Stimulated activated CD4-positive, alpha-beta T cell treated with anti-CD3 and anti-CD28 coated beads, Interleukin-1b, Interleukin-23, amount 100 ng/mL, for 1 hour (primary cell): ENCODE results near the gene CLEC2L.

ENCODE experiments used
- DNase-seq, 2 donors: peaks; one replicate each; pipeline ENCODE4 v3.0.0-alpha.2; 2020; ENCODE audit warnings: low read depth in 2 of 2

CLEC2L gene

DNA sequence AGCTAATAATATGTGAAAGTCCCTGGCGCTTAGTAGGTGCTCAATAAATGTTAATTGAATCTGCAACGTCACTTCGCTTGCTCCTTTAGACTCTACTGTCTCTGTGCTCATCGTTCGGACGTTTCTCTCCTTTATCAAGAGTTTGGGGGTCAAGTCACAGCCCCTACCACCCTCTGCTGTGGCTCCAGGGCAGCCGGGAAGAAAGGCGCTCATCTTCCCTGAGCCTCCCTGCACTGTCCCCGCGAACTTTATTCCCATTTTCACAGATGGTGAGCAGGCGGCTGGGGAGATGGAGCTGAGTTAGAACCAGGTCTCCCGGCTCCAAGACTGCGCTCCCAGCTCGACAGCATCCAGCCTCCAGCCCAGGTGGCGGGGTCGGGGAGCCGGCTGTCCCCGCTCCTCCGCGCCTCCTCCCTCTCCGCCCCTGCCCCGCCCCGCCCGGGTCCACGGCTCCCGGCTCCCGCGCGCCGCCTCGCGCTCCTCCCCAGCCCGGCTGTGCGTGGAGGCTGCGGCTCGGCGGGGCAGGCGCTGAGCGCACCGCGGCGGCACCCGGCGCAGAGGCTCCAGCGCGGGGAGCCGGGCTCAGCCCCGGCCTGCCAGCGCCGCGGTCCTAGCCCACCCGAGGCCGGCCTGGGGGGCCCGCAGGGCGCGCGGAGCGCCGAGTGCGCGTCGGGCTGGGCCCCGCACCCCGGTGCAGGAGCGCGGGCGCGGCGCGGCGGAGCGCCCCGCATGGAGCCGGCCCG, at the start of gene CLEC2L:
Gene CLEC2L, plus strand, starts transcription at position 487 of the 743 bp plus-strand sequence. Its CDS starts 243 bp downstream, at position 730.
- no peak for DNase-seq

DNA sequence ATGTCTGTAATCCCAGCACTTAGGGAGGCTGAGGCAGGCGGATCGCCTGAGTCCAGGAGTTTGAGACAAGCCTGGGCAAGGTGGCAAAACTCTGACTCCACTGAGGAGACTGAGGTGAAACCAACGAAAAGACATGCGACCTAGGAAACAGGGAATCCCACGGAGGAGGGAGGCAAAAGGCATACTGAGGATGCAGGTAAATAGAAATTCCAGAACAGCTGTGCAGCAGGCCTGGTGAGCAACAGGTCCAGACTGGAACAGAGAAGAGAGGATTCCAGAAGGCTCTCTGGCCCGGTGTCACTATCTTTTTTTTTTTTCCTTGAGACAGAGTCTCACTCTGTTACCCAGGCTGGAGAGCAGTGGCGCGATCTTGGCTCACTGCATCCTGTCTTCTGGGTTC, 47.3 kb upstream of the CLEC2L start:
- DNase-seq = no peak

DNA sequence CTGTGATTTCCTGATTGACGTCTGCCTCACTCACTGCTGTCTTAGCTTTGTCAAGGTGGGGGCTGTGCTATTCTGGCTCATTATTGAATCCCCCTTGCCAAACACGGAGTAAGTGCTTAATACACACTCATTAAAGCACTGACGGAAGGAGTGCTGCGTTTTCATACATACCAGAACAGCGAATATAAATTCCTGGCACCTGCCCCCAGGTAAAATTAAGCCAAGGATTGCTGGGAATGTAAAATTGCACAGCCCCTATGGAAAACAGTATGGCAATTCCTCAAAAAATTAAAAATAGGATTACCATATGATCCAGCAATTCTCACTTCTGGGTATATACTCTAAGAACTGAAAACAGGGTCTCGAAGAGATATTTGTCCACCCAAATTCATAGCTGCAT, 46.6 kb upstream of the CLEC2L start:
- no peak for DNase-seq

DNA sequence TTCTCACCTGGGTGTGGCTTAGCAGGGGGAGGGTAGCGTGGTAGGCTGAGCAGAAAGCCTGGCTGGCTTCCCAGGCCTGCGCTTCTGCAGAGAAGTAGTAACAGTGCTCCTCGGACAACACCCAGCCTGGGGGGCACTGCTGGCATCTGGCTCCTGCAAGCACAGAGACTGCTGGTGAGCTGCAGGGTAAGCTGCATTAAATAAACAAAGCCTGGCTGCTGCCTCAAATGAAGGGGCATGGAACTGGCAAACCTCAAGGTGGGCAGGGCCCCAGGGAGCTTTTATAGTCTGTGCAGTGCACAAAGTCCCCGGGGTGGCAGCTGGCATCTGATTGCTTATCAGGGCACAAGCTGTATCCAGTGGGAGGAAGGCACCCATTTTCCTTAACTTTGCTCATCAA, 43.9 kb upstream of the CLEC2L start:
- DNase-seq = no peak

DNA sequence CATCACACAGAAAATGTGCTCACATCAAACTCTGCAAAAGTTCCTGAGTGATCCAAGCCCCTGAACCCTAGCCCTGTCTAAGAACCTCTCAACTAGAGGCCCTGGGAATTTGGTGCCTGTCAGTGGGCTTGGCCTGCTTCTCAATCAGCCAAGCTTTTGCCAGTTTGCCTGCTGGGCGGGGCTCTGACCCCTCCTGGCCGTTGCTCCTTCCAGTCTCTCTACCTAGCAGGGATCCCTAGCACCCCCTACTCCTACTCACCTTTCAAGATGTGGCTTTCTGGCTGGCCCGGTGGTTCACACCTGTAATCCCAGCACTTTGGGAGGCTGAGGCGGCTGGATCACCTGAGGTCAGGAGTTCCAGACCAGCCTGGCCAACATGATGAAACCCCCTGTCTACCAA, 42.1 kb upstream of the CLEC2L start:
- no peak for DNase-seq

DNA sequence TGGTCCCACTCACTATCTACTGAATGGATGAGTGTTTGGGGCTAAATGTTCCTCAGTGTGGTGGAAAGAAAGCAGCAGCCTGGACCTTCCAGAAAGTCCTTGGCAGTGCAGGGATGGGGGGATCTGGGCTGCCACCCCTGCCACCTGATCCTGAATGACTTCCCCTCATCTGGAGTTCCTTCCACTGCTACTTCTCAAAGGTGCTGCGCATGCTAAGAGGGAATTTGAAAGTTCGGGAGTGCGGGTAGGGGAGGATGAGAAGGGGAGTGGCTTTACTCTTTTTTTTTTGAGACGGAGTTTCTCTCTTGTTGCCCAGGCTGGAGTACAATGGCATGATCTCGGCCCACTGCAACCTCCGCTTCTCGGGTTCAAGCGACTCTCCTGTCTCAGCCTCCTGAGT, 41.4 kb upstream of the CLEC2L start:
- DNase-seq = no peak

DNA sequence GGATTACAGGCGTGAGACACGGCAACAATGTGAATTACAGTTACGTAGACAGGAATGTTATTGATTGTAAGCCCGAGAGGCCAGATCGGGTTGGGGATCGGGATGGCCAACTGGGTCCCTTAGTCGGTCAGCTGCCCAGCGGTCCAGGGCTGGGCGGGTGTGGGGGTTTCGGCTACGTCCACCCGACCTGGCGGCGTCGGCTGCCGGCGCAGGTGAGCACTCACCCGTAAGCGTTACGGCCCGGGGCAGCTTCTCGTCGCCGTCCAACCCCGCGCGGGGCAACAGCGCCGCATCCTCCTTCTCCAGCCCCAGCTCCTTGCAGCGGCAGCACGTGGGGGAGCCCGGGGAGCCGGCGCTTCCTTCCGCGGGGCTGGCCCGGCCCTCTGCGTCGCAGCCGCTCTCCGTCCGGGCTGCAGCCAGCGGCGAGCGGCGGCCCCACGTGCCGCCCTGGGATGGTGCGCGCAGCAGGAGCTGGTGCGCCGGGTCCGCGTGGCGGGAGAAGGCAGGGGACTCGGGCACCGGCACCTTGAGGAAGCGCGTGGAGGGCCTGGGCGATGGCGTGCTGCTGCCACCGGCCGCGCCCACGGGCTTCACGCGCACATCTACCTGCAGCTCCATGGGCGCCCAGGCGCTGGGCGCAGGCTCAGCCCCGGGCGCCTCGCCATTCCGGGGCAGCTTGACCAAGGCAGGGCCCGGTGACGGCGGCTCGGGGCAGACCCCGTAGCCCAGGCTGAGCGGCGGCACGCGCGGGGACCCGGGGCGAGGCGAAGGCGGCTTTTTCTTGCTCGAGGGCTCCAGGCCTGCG, 40.6 kb upstream of the CLEC2L start:
- DNase-seq = no peak

DNA sequence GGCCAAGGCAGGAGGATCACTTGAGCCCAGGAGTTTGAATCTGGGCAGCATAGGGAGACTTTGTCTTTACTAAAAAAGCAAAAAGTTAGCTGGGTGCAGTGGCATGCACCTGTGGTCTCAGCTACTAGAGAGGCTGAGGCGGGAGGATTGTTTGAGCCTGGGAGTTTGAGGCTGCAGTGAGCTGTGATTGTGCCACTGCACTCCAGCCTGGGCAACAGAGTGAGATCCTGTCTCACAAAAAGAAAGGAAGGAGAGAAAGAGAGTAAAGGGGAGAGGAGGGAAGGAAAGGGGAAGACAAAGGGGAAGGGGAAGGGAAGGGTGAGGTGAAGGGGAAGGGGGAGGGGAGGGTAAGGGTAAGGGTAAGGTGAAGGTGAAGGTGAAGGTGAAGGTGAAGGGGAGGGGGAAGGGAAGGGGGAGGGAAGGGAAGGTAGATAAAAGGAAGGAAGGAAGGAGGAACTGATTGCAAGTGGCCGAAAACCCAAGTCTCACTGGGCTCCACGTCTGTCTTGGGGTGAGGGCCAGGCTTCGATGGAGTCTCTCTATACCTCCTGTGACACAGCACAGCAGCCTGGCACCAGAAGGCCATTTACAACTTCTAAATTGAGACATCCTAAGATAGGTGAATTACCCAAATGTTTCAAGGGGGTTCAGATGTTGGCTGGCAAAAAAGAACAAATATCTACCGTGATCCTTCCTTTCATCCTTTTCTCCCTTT, 36.0 kb upstream of the CLEC2L start:
- DNase-seq = no peak

DNA sequence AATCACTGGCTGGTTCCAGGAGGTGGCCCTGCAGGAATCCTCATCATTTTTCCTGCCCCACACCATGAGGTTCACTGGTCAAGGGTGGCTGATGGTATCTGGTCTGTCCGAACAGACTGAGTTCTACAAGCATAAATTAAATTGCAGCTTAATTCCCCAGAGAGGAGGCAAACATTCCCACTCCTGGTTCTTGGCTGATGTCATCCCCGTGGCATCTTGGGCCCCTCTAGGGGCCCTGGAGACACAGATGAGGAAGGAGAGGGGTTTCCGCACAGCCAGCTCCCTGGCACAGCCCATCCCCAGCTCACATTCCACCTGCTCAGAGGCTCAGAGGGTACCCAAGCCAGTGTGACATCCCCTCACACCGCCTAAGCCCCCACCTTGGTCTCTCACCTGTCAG, 34.7 kb upstream of the CLEC2L start:
- no peak for DNase-seq

DNA sequence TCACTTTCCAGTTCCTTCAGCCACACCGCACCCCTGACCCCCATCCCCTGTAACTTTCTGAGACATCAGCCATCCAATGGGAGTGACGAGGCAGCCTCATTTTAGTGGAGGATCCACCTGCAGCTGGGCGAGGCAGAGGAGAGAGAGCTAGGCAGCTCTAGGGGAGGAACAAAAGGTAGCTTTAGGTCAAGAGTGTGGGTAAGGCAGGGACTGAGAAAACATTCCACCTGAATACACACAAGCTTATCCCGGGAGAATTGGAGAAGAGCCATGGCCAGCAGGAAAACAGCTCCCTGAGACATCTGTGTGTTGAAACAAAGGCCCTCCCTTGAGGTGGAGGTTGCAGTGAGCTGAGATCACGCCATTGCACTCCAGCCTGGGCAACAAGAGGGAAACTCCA, 33.4 kb upstream of the CLEC2L start:
- no peak for DNase-seq

DNA sequence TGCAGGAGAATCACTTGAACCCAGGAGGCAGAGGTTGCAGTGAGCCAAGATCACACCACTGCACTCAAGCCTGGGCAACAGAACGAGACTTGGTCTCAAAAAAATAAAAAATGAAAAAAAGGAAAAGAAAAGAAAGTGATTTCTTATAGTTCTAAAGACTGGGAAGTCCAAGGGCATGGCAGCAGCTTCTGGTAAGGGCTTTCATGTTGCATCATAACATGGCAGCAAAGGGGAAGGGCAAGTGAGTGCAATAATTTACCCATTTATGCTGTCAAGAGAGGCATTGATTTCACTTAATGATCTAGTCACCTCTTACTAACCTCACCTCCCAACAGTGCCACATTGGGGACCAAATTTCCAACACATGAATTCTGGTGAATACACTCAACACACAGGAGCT, 31.2 kb upstream of the CLEC2L start:
- DNase-seq = no peak

DNA sequence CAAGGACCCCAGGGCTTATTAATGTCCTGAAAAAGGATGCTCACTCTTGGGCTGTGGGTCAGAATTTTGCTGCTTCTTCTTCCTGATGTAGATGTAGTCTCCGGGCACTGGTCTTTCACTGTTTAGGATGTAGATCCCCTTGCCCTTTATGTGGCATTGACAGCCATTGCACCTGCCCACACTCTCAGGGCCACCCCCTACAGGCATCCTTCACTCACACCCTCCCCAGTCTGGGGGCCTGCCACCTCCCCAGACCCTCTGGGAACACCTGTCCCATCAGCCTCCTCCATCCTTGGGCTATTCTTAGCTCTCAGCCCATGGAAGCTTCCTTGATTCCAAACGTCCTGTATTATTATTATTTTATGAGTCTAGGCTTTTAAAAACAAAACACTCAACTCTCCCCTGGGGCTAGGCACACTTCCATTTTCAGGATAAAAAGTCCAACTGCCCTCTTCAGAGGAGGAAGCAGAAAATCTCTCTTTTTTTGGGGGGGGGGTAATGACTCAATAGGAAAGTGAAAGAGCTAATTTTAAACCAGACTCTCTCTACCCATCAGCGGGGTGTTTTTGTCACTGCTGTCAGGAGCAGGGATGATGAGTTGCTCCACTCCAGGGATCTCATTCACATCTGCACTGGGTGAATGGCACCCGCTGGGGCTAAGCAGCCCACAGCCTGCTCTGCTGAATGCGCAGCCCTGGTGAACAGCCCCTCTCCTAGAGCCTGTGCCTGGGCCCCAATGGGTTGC, 28.5 kb upstream of the CLEC2L start:
- DNase-seq = no peak

DNA sequence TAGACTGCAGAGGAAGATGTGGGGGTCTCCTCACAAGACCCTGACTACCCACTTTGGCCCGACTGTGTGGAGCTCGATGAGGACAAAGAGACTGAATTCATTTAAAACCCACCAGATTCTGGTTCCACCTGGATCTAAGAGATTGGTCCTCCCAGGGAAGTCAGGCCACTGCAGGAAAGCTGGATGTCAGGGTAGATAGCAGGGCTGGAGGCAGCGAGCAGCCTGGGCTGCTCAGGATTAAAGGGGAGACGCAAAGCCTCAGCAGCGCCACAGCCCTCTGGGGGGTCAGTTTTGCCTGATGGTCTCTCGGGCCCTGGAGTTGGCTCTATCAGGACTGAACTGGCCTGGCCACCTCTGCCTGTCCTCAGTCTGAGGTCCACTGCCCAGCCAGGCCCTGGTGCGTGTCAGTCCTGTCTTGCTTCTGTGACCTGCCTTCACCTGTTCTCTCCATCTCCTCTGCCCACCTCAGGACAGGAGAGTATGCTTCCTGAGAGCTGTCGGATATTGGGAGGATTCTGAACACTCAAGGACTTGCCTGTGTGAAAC, 27.8 kb upstream of the CLEC2L start:
- no peak for DNase-seq

DNA sequence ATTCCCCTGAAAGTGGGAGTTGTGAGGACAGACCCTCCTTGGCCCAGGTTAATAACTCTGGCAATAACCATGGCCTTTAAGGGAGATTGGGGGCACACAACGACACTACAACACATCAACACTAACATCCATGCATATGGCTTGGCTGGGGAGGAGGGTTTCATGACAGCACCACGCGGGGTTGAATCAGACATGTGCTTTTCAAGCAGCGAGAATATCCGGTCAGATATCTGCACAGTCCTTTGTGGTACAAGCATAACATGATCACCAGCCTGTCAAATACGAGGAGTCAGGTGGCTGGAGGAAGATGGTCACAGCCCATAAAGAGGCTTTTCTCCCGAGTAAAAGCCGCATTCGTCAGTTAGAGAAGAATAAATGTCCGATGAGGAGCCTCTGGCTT, 27.0 kb upstream of the CLEC2L start:
- no peak for DNase-seq

DNA sequence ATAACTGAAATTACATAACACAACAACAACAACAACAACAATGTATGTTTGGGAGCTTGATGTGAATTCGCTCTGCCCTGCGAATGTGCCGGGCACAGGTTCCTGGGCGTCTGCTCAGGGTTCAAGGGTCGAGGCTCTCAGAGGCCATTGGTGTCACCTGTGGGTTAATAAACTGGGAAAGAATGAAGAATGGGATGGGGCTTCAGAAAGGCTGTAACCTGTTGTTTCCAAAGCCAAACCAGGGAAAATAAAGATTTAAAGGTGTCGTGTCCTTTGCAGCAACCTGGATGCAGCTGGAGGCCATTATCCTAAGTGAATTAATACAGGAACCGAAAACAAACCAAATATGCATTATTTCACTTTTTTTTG, 22.7 kb upstream of the CLEC2L start:
- DNase-seq = no peak

DNA sequence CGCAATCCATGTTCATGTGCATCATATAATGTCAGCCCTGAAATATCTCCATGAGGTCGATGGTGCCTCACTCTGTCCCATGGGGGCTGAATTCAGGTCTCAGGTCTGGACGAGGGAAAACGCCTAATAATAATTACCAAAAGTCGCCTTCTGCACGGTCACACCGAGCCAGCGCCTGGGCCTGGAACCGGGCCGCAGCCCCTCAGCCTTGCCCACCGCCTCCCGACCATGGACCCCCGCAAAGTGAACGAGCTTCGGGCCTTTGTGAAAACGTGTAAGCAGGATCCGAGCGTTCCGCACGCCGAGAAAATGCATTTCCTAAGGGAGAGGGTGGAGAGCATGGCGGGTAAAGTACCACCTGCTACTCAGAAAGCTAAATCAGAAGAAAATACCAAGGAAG, 21.3 kb upstream of the CLEC2L start:
- DNase-seq = no peak

DNA sequence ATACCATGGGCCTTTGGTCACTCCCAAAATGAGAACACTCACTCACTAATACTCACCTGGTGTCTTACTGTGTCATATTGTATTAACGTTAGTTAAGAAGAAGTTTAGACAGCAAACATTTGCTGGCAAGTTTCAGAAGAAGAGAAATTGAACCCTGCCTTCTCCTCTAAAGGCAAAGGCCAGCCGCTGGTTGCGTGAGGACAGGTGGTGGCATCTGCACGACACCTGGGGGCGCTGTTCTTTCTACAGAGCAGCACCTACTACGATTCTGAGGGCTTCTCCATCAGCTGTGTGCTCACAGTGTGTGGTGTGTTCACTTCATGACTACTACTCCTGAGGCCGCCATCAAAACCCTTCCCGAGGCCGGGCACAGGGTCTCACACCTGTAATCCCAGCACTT, 17.9 kb upstream of the CLEC2L start:
- no peak for DNase-seq

DNA sequence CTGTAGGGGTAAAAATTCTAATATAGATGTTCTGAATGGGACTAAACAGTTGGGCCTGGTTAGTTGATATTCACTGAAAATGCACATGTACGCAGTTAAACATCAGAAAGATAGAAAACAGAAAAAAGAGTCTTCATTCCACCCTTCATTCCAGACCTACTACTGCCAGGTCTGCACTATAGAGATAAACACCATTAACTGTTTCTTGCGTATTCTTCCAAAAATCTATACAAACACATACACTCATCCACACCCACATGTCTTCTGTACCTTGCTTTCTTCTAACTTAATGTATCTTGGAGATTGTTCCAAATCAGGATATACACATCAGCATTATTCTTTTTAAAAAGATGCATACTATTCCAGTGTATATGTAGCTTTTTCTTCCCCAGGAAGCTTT, 13.9 kb upstream of the CLEC2L start:
- no peak for DNase-seq

DNA sequence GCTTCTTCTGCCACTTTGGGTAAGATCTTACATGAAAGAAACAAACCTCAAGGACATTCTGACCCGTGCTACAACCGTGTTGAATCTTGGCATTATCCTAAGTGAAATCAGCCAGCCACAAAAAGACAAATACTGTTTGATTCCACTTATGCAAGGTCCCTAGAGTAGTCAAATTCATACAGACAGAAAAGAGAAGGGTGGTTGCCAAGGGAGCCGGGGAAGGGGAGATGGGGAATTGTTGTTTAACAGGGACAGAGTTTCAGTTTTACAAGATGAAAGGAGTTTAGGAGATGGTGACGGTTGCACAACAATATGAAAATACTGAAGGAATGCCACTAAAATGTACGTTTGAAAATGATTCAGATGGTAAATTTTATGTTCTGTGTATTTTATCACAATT, 12.2 kb upstream of the CLEC2L start:
- DNase-seq = no peak

DNA sequence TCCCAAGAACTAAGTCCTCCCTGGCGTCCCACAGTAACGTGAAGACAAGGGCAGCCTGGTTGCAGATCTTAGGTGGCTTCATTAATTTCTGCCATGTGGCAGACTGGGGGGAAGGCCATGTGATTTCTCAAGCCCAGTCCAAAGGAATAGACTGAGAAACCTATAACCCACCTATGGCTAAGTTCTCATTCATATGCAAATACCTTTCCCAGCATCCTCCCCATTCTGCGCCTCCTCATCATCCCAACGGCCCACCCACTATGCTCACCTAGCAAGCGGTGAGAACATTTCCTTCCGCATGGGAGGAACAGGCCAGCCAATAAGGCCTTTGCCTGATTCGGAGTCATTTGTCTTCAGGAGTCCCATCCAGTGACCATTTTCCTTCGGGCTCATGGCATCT, 8.2 kb upstream of the CLEC2L start:
- no peak for DNase-seq

DNA sequence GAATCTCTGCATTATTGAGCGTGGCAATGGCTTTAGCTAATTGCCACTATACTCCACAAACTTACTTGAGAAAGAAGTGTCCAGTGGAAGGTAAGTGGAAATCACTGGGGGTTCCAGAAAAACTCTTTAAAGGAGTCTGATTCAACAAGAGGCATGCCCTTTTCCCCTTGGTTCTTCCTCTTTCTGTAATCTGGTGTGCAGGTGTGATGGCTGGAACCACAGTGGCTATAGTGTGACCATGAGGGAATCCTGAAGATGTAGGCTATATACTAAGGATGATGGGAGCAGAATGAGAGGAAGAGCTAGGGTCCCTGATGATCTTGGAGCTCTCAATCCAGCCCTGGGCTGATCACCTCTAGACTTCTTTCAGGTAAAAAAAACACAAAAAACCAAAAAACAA, 2.0 kb upstream of the CLEC2L start:
- DNase-seq = no peak

DNA sequence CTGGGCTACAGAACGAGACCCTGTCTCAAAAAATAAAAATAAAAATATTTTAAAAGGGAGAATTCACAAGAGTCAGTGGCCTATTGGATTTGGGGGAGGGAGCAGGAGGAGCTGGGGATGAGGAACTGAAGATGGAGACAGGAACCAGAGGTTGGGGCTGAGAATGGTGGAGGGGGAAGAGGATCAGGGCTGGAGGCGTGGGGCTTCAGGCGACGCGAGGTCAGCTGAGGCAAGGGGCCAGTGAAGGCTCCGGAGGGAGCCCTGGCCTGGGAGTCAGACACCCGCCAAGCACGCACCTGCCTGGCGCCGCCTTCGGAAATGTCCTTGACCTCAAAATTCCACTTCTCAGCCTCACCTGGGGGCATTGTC, 671 bp upstream of the CLEC2L start:
- DNase-seq = no peak
